ENCODE data around the gene LRRC46.

LRRC46 gene

GRCh38 chr17:47818002-47818695 is 13.3 kb upstream of the LRRC46 start:
- TF ChIP-seq CSRNP3 (CRISPR knock-in tag; IDR thresholded peaks at IDR 0.05): no peak
- TF ChIP-seq, protein P1, sequence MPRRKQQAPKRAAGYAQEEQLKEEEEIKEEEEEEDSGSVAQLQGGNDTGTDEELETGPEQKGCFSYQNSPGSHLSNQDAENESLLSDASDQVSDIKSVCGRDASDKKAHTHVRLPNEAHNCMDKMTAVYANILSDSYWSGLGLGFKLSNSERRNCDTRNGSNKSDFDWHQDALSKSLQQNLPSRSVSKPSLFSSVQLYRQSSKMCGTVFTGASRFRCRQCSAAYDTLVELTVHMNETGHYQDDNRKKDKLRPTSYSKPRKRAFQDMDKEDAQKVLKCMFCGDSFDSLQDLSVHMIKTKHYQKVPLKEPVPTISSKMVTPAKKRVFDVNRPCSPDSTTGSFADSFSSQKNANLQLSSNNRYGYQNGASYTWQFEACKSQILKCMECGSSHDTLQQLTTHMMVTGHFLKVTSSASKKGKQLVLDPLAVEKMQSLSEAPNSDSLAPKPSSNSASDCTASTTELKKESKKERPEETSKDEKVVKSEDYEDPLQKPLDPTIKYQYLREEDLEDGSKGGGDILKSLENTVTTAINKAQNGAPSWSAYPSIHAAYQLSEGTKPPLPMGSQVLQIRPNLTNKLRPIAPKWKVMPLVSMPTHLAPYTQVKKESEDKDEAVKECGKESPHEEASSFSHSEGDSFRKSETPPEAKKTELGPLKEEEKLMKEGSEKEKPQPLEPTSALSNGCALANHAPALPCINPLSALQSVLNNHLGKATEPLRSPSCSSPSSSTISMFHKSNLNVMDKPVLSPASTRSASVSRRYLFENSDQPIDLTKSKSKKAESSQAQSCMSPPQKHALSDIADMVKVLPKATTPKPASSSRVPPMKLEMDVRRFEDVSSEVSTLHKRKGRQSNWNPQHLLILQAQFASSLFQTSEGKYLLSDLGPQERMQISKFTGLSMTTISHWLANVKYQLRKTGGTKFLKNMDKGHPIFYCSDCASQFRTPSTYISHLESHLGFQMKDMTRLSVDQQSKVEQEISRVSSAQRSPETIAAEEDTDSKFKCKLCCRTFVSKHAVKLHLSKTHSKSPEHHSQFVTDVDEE (CRISPR knock-in tag; IDR thresholded peaks at IDR 0.05): no peak
- no peak for TF ChIP-seq SNAI2 (CRISPR knock-in tag; IDR thresholded peaks at IDR 0.05)
- TF ChIP-seq ZNF8 (CRISPR knock-in tag; IDR thresholded peaks at IDR 0.05): no peak
- no peak for TF ChIP-seq ZNF70 (CRISPR knock-in tag; IDR thresholded peaks at IDR 0.05)
- no peak for TF ChIP-seq ESRRG (CRISPR knock-in tag; IDR thresholded peaks at IDR 0.05)
- TF ChIP-seq TCF4 (CRISPR knock-in tag; IDR thresholded peaks at IDR 0.05; ENCODE audit: borderline replicate concordance): no peak
- TF ChIP-seq ISL1 (CRISPR knock-in tag; IDR thresholded peaks at IDR 0.05): no peak
- TF ChIP-seq BACH2 (CRISPR knock-in tag; IDR thresholded peaks at IDR 0.05; ENCODE audit: borderline replicate concordance): no peak
- TF ChIP-seq PPARA (CRISPR knock-in tag; IDR thresholded peaks at IDR 0.05; ENCODE audit: borderline replicate concordance): no peak
- TF ChIP-seq RARB (CRISPR knock-in tag; IDR thresholded peaks at IDR 0.05): no peak
- TF ChIP-seq, protein P2, sequence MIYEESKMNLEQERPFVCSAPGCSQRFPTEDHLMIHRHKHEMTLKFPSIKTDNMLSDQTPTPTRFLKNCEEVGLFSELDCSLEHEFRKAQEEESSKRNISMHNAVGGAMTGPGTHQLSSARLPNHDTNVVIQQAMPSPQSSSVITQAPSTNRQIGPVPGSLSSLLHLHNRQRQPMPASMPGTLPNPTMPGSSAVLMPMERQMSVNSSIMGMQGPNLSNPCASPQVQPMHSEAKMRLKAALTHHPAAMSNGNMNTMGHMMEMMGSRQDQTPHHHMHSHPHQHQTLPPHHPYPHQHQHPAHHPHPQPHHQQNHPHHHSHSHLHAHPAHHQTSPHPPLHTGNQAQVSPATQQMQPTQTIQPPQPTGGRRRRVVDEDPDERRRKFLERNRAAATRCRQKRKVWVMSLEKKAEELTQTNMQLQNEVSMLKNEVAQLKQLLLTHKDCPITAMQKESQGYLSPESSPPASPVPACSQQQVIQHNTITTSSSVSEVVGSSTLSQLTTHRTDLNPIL (CRISPR knock-in tag; IDR thresholded peaks at IDR 0.05; ENCODE audit: low read depth): no peak
- TF ChIP-seq, protein P3, sequence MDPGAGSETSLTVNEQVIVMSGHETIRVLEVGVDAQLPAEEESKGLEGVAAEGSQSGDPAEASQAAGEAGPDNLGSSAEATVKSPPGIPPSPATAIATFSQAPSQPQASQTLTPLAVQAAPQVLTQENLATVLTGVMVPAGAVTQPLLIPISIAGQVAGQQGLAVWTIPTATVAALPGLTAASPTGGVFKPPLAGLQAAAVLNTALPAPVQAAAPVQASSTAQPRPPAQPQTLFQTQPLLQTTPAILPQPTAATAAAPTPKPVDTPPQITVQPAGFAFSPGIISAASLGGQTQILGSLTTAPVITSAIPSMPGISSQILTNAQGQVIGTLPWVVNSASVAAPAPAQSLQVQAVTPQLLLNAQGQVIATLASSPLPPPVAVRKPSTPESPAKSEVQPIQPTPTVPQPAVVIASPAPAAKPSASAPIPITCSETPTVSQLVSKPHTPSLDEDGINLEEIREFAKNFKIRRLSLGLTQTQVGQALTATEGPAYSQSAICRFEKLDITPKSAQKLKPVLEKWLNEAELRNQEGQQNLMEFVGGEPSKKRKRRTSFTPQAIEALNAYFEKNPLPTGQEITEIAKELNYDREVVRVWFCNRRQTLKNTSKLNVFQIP (CRISPR knock-in tag; IDR thresholded peaks at IDR 0.05; ENCODE audit: borderline replicate concordance, low read depth): no peak
- no peak for TF ChIP-seq ARNTL (CRISPR knock-in tag; IDR thresholded peaks at IDR 0.05; ENCODE audit: borderline replicate concordance, low read depth)
- no peak for TF ChIP-seq ZFP3 (CRISPR knock-in tag; IDR thresholded peaks at IDR 0.05)
- no peak for TF ChIP-seq OSR1 (CRISPR knock-in tag; IDR thresholded peaks at IDR 0.05)
- no peak for TF ChIP-seq TOX (CRISPR knock-in tag; IDR thresholded peaks at IDR 0.05; ENCODE audit: borderline replicate concordance)
- TF ChIP-seq CSDC2 (CRISPR knock-in tag; IDR thresholded peaks at IDR 0.05): no peak
- TF ChIP-seq ZNF565 (CRISPR knock-in tag; conservative IDR thresholded peaks at IDR 0.05; ENCODE audit: low read depth): no peak
- no peak for TF ChIP-seq PATZ1 (CRISPR knock-in tag; IDR thresholded peaks at IDR 0.05; ENCODE audit: borderline replicate concordance)
- ATAC-seq: no peak

- TF ChIP-seq TOX (CRISPR knock-in tag; IDR thresholded peaks at IDR 0.05; ENCODE audit: borderline replicate concordance) (no peak), ZNF70 (CRISPR knock-in tag; IDR thresholded peaks at IDR 0.05) (no peak), ZFP3 (CRISPR knock-in tag; IDR thresholded peaks at IDR 0.05) (no peak), ZNF8 (CRISPR knock-in tag; IDR thresholded peaks at IDR 0.05) (no peak), CSDC2 (CRISPR knock-in tag; IDR thresholded peaks at IDR 0.05) (no peak), RARB (CRISPR knock-in tag; IDR thresholded peaks at IDR 0.05) (no peak), ZC3H10 (CRISPR knock-in tag; IDR thresholded peaks at IDR 0.05) (no peak), PPARA (CRISPR knock-in tag; IDR thresholded peaks at IDR 0.05; ENCODE audit: borderline replicate concordance) (no peak), ISL1 (CRISPR knock-in tag; IDR thresholded peaks at IDR 0.05) (no peak), ZFP30 (CRISPR knock-in tag; IDR thresholded peaks at IDR 0.05) (no peak), SNAI2 (CRISPR knock-in tag; IDR thresholded peaks at IDR 0.05) (no peak)
- TF ChIP-seq, protein P1 (CRISPR knock-in tag; IDR thresholded peaks at IDR 0.05): no peak
- TF ChIP-seq, protein P3 (CRISPR knock-in tag; IDR thresholded peaks at IDR 0.05; ENCODE audit: borderline replicate concordance, low read depth): no peak
- no peak for ATAC-seq
These were observed 12.0 kb upstream of the LRRC46 start for GRCh38 chr17:47819475-47819874.
